Lung (tissue), 12 donors: ENCODE results near the gene SLC22A12. TPM values are rescaled to one million over a fixed set of nuclear protein-coding genes. Genes with fewer than 3 reads are reported as not detected.

Experiments
- ATAC-seq: fragments of 200-7000 bp; cut with Tn5 transposase; one replicate; pipeline ENCODE4 v1.9.1; 2020; ENCODE audit warnings: moderate number of reproducible peaks; ENCODE audit not compliant: insufficient read depth, low FRiP score
- DNase-seq, 3 donors: peaks; one replicate each; pipeline ENCODE4 v3.0.0-alpha.2; 2013 to 2017
- H3K27ac ChIP-seq, 2 donors: one replicate each; pipeline ENCODE4 v1.5.1; 2013; ENCODE audit warnings: mild to moderate bottlenecking in 2 of 2, moderate library complexity in 2 of 2, control low read depth in 1 of 2, inconsistent platforms in 1 of 2, low read depth in 1 of 2, low read length in 1 of 2
- H3K27me3 ChIP-seq, 3 donors: one replicate each; pipeline ENCODE4 v1.5.1; 2013; ENCODE audit warnings: low read length in 2 of 3; ENCODE audit not compliant: control insufficient read depth in 3 of 3, insufficient read depth in 3 of 3
- H3K36me3 ChIP-seq, 4 donors: one replicate each; pipeline ENCODE4 v1.5.1; 2013; ENCODE audit warnings: low read length in 4 of 4, mild to moderate bottlenecking in 1 of 4, moderate library complexity in 1 of 4; ENCODE audit not compliant: control insufficient read depth in 4 of 4, insufficient read depth in 4 of 4
- H3K4me1 ChIP-seq, 5 donors: one replicate each; pipeline ENCODE4 v1.5.1; 2013; ENCODE audit warnings: low read length in 5 of 5, mild to moderate bottlenecking in 2 of 5, moderate library complexity in 1 of 5; ENCODE audit not compliant: control insufficient read depth in 5 of 5, insufficient read depth in 5 of 5
- H3K4me3 ChIP-seq: one replicate; pipeline ENCODE4 v1.5.1; 2013; ENCODE audit warnings: mild to moderate bottlenecking, control low read depth, moderate library complexity
- H3K9ac ChIP-seq, 2 donors: one replicate each; pipeline ENCODE4 v1.5.1; 2013; ENCODE audit warnings: low read length in 2 of 2, control low read depth in 1 of 2; ENCODE audit not compliant: insufficient read depth in 1 of 2
- H3K9me3 ChIP-seq, 4 donors: one replicate each; pipeline ENCODE4 v1.5.1; 2013; ENCODE audit warnings: low read length in 3 of 4, mild to moderate bottlenecking in 1 of 4, moderate library complexity in 1 of 4; ENCODE audit not compliant: control insufficient read depth in 4 of 4, insufficient read depth in 3 of 4
- WGBS, 2 donors: extraction: QIAGEN DNeasy Blood & Tissue Kit; methylation state at CpG; one replicate each; pipeline ENCODE4 v1.1.7; 2013; 5-methylcytosine and 5-hydroxymethylcytosine counted together
- polyA plus RNA-seq, 2 donors: library from polyadenylated mRNA; stranded (reverse); fragments of 200-250 nt; gene quantifications; one replicate each; pipeline ENCODE4 v1.2.1, GENCODE V29; 2013
- total RNA-seq, 2 donors: library from RNA; depleted of rRNA in 1 of 2; stranded (reverse); fragments of >200 nt in 1 of 2; gene quantifications; one replicate each; pipeline ENCODE4 v1.2.1, GENCODE V29; 2014 to 2021
- TF ChIP-seq, protein P1 (sequence below): IDR thresholded peaks from 2 replicates; pipeline ENCODE4 v1.5.1; 2012; ENCODE audit warnings: mild to moderate bottlenecking; ENCODE audit errors: control extremely low read depth, extremely low read depth
- donor health status: control.
- donor health status: control.
- donor health status: Bipolar disorder and iron deficiency.
- donor health status: healthy.
- donor health status: DM: yes; HTN: yes; CAD: no.

Gene SLC22A12
- total and polyA plus RNA-seq, 4 donors: not detected

DNA sequence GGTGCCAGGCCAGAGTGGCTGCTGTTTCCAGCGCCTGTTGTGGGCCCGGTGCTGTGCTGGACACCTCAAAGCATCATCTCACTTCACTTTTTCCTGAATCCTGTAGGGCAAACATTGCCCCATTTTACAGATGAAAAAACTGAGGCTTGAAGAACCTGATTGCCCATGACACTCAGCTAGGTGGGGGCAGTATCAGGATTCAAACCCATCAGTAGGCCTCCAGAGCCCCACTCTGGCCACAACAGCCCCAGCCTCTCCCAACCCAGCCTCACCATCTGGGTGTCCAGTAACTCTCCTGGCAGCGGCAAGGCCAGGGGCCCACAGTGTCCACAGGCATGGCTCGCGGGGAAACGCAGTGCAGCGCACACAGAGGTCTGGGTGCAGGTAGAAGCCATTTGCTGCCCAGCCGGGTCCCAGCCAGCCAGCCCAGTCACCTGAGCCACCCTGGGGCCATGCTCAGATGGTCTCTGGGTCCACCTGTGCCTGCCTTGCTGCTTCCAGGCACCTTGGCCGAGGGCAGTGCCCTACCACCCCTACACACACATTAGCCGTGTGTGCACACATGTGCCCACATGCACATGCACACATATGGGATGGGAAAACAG is 11.5 kb downstream of the SLC22A12 start:
- H3K9ac ChIP-seq: no peak overlapping the region
- TF ChIP-seq, protein P1, sequence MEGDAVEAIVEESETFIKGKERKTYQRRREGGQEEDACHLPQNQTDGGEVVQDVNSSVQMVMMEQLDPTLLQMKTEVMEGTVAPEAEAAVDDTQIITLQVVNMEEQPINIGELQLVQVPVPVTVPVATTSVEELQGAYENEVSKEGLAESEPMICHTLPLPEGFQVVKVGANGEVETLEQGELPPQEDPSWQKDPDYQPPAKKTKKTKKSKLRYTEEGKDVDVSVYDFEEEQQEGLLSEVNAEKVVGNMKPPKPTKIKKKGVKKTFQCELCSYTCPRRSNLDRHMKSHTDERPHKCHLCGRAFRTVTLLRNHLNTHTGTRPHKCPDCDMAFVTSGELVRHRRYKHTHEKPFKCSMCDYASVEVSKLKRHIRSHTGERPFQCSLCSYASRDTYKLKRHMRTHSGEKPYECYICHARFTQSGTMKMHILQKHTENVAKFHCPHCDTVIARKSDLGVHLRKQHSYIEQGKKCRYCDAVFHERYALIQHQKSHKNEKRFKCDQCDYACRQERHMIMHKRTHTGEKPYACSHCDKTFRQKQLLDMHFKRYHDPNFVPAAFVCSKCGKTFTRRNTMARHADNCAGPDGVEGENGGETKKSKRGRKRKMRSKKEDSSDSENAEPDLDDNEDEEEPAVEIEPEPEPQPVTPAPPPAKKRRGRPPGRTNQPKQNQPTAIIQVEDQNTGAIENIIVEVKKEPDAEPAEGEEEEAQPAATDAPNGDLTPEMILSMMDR: no peak

DNA sequence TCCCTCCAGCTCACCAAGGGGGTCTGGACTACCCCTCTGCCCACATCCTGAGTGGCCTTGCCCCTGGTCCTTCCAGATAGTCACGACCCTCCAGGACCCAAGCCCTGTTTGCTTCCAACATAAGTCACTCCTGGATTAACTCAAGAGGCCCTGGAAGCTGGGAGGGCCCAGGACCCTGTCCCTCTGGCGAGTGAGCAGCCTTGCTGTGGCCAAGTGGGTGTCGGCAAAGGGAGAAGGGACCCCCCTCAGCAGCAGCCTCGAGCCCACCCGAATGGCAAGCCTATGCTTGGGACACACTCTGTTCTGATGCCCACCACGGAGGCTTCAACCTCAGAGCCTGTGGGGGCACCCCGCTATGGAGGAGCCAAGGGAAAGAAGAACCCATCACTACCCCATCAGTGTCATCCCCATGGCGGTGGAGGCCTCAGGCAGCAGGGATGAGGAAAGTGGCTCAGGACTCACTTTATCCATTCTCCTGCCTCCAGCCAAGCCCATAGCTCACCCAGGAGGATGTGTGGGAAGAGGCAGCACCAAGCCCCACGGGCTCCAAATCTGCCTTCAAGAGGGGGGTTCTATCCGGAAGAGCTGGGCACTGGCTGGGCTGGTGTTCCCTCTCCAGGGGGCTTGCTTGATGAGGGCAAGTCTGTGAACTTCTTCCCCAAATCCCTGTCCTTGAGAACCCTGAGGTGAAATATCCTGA is 12.5 kb downstream of the SLC22A12 start:
- H3K36me3 ChIP-seq: no peaks in the 10 kb centered on the region
- DNase-seq: no peak
- no peak overlapping the region for H3K9ac ChIP-seq
- no peak overlapping the region for H3K4me3 ChIP-seq
- no peak for ATAC-seq
- TF ChIP-seq, protein P1: no peak
- WGBS, 2 donors: 86 to 92% methylated on average over 10 of the region's 10 CpGs
- no peaks in the 10 kb centered on the region for H3K9me3 ChIP-seq
- no peak overlapping the region for H3K27ac ChIP-seq
- peaks cover 0 to 4% (median 0%) of the 10 kb centered on the region in 3 donors for H3K27me3 ChIP-seq
- H3K4me1 ChIP-seq: peaks cover 0 to 2% (median 0%) of the 10 kb centered on the region in 5 donors

More for the DNA sequence above, 11.5 kb downstream of the SLC22A12 start:
- ATAC-seq (no peak), DNase-seq (no peak)
- Histone ChIP-seq H3K4me3 (no peak overlapping the region), H3K4me1 (no peaks in the 10 kb centered on the region), H3K27me3 (peaks cover 0 to 2% (median 0%) of the 10 kb centered on the region in 3 donors), H3K27ac (no peak overlapping the region), H3K9me3 (no peaks in the 10 kb centered on the region), H3K36me3 (no peaks in the 10 kb centered on the region)
- 92 to 95% methylated on average over 9 to 10 of the region's 10 CpGs for WGBS, 2 donors

DNA sequence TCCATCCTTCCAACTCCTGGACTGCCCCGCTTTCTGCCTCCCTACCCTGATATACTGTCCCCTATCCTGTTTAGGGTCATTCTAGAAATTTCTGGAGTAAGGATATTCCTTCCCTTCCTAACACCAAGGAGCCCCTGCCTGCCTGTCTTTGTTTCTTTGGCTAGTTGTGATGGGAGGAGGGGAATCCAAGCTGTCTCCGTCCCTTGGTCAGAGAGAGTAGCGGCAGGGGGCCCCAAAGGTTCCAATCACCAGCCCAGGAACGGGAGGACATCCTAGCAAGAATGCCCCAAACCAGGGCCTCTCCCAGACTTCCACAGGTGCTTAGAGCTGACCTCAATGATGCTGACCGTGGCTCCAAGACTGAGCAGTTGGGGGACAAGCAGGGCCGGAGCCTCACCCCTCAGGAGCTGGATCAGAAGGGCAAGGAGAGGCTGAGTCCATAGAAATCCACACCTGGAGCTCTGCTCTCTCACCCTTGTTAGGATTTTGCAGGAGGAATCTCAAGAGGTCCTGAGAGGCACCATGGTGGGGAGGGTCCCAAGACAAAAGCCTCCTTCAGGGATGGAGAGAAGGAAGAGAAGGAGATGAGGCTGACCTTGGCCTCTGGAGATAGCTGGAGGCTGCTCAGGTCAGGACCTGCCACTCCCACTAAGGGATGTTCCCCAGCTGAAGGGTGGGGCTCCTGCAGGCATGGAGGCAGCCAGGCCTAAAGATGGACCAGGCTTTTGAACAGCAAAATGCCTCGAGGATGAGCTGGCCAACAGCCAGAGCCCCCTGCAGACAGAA is 13.6 kb downstream of the SLC22A12 start:
- 69 to 78% methylated on average over 7 of the region's 7 CpGs for WGBS, 2 donors

More for the DNA sequence above, 13.6 kb downstream of the SLC22A12 start:
- Histone ChIP-seq H3K9me3 (no peaks in the 10 kb centered on the region), H3K9ac (no peak overlapping the region), H3K36me3 (no peaks in the 10 kb centered on the region), H3K4me1 (peaks cover 0 to 6% (median 0%) of the 10 kb centered on the region in 5 donors), H3K27me3 (peaks cover 0 to 8% (median 0%) of the 10 kb centered on the region in 3 donors), H3K4me3 (no peak overlapping the region), H3K27ac (no peak overlapping the region)
- TF ChIP-seq, protein P1: no peak
- ATAC-seq (no peak), DNase-seq (no peak)
